Subcutaneous adipose tissue (tissue), 4 donors: ENCODE data around the gene ARHGEF2. TPM values are rescaled to one million over a fixed set of nuclear protein-coding genes. Genes with fewer than 3 reads are reported as not detected.

Source experiments
- total RNA-seq, 4 donors: library from RNA; depleted of rRNA; stranded (reverse); fragments of >200 nt; gene quantifications; one replicate each; pipeline ENCODE4 v1.1.0, GENCODE V29; 2016
- TF ChIP-seq, protein P1 (sequence below): fragments of 450-650 bp; IDR thresholded peaks from one replicate; pipeline ENCODE4 v1.5.1; 2016; ENCODE audit warnings: low read depth, mild to moderate bottlenecking, control low read depth, antibody characterized with exemption, moderate library complexity

Gene ARHGEF2
- total RNA-seq, 4 donors from 2014 or later, result 77.9 to 143 (median 131) TPM

DNA sequence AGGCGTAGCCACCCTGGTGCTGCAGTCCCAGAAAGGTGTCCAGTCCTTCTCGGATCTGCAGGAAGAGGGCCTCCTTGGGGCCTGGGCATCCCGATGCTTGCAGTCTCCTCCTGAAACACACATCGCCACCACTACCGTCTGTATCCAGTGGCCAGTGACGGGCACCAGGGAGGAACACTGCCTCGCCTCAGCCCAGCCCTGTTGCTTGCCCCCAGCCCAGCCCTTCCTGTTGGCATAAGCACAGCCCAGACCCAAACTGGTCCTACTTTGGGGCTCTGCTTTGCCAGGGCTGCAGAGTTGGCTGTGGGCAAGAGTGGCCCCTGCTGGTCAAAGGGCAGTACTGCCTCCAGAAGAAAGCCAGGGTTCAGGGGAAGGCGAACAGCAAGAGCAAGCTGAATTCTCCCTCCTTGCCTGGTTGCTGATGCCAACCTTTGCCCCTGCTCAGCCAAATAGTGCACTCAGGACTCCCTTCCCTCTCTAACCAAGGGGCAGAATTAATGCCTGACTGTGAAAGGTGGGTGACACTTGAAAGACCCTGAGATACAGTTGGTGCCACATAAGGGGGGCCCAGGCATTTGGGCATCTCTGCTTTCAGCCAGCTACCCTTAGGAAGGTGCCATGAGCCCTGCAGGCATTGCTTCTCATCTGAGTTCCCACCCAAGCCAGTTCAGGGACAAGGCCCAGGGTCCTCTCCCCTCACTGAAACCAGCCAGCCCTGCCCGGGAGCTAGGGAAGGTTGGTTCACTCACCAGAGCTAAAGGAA is 11.1 kb upstream of the ARHGEF2 start:
- TF ChIP-seq, protein P1, sequence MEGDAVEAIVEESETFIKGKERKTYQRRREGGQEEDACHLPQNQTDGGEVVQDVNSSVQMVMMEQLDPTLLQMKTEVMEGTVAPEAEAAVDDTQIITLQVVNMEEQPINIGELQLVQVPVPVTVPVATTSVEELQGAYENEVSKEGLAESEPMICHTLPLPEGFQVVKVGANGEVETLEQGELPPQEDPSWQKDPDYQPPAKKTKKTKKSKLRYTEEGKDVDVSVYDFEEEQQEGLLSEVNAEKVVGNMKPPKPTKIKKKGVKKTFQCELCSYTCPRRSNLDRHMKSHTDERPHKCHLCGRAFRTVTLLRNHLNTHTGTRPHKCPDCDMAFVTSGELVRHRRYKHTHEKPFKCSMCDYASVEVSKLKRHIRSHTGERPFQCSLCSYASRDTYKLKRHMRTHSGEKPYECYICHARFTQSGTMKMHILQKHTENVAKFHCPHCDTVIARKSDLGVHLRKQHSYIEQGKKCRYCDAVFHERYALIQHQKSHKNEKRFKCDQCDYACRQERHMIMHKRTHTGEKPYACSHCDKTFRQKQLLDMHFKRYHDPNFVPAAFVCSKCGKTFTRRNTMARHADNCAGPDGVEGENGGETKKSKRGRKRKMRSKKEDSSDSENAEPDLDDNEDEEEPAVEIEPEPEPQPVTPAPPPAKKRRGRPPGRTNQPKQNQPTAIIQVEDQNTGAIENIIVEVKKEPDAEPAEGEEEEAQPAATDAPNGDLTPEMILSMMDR, result no peak

- TF ChIP-seq, protein P1, result no peak
Measured at GRCh38 chr1:155984341-155984740, 6.0 kb upstream of the ARHGEF2 start.

- TF ChIP-seq, protein P1, result no peak
Measured at GRCh38 chr1:155983191-155984024, 5.1 kb upstream of the ARHGEF2 start.

DNA sequence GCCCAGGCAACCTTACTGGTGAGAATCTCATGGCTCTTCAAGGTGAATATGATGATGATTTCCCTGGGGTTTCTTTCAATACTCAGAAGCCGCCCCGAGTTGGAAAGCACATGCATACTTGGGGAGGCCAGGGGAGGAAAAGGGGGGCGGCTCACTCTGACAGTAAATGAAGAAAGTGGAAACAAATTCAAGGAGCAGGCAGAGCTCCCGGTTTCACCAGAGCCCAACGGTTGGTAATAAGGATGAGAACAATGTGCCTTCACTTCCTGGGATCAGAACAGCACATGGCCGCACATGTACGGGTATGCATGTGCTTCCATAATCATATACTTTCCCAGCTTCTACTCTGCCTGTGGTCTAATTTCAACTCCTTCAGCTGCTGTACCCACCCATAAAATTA is 3.8 kb upstream of the ARHGEF2 start:
- TF ChIP-seq, protein P1, result no peak

DNA sequence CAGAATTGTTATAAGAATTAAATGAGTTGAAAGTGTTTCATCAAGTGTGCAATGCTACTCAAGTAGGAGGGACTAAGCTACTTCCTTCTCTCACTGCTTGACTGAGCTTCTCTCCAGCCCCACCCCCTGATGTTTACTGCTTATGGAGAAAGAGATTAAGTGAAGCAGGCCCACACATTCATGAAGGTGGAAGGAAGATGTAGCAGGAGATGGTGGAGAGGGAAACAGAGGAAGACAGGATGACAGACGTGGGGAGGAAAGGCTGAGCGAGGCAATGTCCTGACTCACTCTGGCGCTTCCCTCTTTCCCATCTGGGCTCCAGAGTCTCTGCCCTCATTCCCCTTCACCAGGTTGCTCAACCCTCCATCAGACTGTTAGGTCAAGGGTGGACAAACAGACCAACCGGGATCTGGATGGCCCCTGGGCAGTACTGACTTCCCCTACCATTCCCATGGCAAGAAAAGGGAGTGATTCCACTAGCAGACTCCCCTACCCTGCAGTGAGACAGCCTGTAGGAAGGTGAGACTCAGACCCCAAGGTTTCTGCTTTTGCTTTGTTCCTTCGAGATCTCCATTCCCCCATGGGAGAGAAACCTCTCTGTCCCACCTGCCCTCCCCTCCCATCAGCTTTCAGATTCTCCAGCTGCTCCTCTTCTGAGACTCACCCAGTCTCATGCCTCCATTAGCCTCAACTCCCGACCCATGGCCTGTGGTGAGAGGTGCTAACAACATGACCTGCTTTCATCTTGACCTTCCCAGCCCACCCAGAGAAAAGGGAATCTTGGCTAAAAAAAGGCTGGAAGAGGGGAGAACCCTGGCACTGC is 3.1 kb upstream of the ARHGEF2 start:
- TF ChIP-seq, protein P1, result no peak

DNA sequence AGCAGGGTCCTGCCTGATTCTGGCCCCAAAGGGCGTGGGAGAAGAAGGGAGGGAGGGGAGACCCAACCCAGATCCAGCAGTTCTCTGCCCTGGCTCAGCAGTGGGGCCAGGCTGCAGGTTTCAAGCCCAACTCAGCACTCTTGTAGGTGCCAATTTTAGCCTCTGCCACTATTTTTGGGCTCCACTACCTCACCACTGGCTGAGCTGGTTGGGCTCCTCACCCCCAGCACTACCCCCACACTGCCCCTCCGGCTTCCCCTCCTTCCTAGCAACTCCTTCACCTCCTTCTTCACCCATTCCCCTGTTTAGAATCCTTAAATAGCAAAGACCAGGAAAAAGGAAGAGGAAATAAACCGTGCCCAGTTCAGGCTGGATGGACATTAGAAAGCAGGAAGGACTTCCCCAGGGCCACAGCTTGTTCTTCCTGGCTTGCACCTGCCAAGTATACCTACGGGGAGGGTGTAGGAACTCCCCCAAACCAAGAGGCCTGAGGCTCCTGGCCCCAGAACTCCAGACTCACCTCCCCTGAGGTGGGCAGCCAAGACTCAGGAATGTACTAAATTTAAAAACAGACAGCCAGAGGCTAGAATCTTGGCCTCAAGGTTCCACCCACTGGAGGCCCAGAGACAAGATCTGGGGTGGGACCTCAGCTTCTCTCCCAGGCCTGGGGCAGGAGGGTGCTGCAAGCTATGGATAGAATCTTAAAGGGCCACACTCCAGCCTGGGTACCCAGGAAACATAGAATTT is 1.4 kb upstream of the ARHGEF2 start:
- TF ChIP-seq, protein P1, result no peak
